ENCODE data around the gene PTHLH.

PTHLH gene

DNA sequence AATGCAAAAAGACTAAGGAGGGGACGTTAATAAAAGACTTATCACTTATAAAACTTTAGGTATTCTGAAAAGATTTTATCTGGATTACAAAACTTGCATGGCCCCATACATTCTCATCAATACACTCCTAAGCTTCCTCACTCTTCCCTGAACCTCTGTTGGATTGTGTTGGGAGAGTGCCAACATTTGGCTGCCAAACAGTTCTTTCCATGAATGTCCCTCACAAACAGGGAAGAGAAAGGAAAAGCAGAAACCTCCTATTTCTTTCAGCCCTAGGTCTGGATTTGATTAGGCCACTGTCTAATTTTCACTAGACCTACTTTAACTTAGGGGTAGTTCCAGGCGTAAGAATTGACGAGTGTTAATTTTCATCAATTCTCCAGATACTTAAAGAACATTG lies 11.7 kb downstream of the PTHLH start:
- TF ChIP-seq, protein P1, sequence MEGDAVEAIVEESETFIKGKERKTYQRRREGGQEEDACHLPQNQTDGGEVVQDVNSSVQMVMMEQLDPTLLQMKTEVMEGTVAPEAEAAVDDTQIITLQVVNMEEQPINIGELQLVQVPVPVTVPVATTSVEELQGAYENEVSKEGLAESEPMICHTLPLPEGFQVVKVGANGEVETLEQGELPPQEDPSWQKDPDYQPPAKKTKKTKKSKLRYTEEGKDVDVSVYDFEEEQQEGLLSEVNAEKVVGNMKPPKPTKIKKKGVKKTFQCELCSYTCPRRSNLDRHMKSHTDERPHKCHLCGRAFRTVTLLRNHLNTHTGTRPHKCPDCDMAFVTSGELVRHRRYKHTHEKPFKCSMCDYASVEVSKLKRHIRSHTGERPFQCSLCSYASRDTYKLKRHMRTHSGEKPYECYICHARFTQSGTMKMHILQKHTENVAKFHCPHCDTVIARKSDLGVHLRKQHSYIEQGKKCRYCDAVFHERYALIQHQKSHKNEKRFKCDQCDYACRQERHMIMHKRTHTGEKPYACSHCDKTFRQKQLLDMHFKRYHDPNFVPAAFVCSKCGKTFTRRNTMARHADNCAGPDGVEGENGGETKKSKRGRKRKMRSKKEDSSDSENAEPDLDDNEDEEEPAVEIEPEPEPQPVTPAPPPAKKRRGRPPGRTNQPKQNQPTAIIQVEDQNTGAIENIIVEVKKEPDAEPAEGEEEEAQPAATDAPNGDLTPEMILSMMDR (IDR thresholded peaks at IDR 0.05; ENCODE audit: low read depth, low read length): no peak
- DNase-seq: no peak
- no peaks in the 10 kb centered on the region for H3K27me3 ChIP-seq (ENCODE audit: insufficient read depth, low read depth, severe bottlenecking)

GRCh38 chr12:27958675-27959074 lies 13.9 kb downstream of the PTHLH start:
- Histone ChIP-seq H3K27ac (no peak overlapping the region), H3K27me3 (ENCODE audit: insufficient read depth, low read depth, severe bottlenecking) (no peaks in the 10 kb centered on the region), H3K4me3 (ENCODE audit: low read depth, low read length) (no peak overlapping the region), H3K9me3 (ENCODE audit: severe bottlenecking) (no peaks in the 10 kb centered on the region), H3K36me3 (no peaks in the 10 kb centered on the region)
- no peak for DNase-seq
- TF ChIP-seq, protein P1 (IDR thresholded peaks at IDR 0.05; ENCODE audit: low read depth, low read length): no peak

More for the DNA sequence above, 11.7 kb downstream of the PTHLH start:
- no peak overlapping the region for H3K4me3 ChIP-seq (ENCODE audit: low read depth, low read length)
- no peaks in the 10 kb centered on the region for H3K9me3 ChIP-seq (ENCODE audit: severe bottlenecking)
- no peaks in the 10 kb centered on the region for H3K36me3 ChIP-seq
- no peak overlapping the region for H3K27ac ChIP-seq

GRCh38 chr12:27957366-27957765 lies 15.2 kb downstream of the PTHLH start:
- Histone ChIP-seq H3K27ac (no peak overlapping the region), H3K36me3 (no peaks in the 10 kb centered on the region), H3K9me3 (ENCODE audit: severe bottlenecking) (no peaks in the 10 kb centered on the region), H3K27me3 (ENCODE audit: insufficient read depth, low read depth, severe bottlenecking) (no peaks in the 10 kb centered on the region), H3K4me3 (ENCODE audit: low read depth, low read length) (no peak overlapping the region)
- no peak for DNase-seq
- TF ChIP-seq, protein P1 (IDR thresholded peaks at IDR 0.05; ENCODE audit: low read depth, low read length): no peak

GRCh38 chr12:27953817-27954216 lies 18.7 kb downstream of the PTHLH start:
- TF ChIP-seq, protein P1 (IDR thresholded peaks at IDR 0.05; ENCODE audit: low read depth, low read length): no peak
- no peaks in the 10 kb centered on the region for H3K9me3 ChIP-seq (ENCODE audit: severe bottlenecking)
- H3K4me3 ChIP-seq (ENCODE audit: low read depth, low read length): no peak overlapping the region
- DNase-seq: no peak
- H3K27me3 ChIP-seq (ENCODE audit: insufficient read depth, low read depth, severe bottlenecking): no peaks in the 10 kb centered on the region
- H3K36me3 ChIP-seq: no peaks in the 10 kb centered on the region
- H3K27ac ChIP-seq: no peak overlapping the region

- no peak for DNase-seq
- Histone ChIP-seq H3K27me3 (ENCODE audit: insufficient read depth, low read depth, severe bottlenecking) (no peaks in the 10 kb centered on the region), H3K27ac (no peak overlapping the region), H3K36me3 (no peaks in the 10 kb centered on the region), H3K4me3 (ENCODE audit: low read depth, low read length) (no peak overlapping the region), H3K9me3 (ENCODE audit: severe bottlenecking) (no peaks in the 10 kb centered on the region)
- TF ChIP-seq, protein P1 (IDR thresholded peaks at IDR 0.05; ENCODE audit: low read depth, low read length): no peak
These were observed 19.2 kb downstream of the PTHLH start for GRCh38 chr12:27953348-27953747.

GRCh38 chr12:27952510-27952909 lies 20.0 kb downstream of the PTHLH start:
- no peak for DNase-seq
- Histone ChIP-seq H3K27me3 (ENCODE audit: insufficient read depth, low read depth, severe bottlenecking) (no peaks in the 10 kb centered on the region), H3K27ac (no peak overlapping the region), H3K36me3 (no peaks in the 10 kb centered on the region), H3K9me3 (ENCODE audit: severe bottlenecking) (no peaks in the 10 kb centered on the region), H3K4me3 (ENCODE audit: low read depth, low read length) (no peak overlapping the region)
- TF ChIP-seq, protein P1 (IDR thresholded peaks at IDR 0.05; ENCODE audit: low read depth, low read length): no peak
